Retinal pigment epithelial cell (primary cell): ENCODE measurements around the gene RBMX.

Experiments
- DNase-seq: peaks from one replicate; pipeline ENCODE4 v3.0.0-alpha.2; 2010; ENCODE audit warnings: low read depth
- H3K4me3 ChIP-seq: 2 replicates; pipeline ENCODE4 v1.5.1; 2011; ENCODE audit warnings: mild to moderate bottlenecking, low read length, control low read depth, moderate library complexity
- TF ChIP-seq, protein P1 (sequence below): conservative IDR thresholded peaks from 2 replicates; pipeline ENCODE4 v1.5.1; 2011; ENCODE audit warnings: low read depth, low read length, control low read depth, inconsistent platforms

Gene RBMX

DNA sequence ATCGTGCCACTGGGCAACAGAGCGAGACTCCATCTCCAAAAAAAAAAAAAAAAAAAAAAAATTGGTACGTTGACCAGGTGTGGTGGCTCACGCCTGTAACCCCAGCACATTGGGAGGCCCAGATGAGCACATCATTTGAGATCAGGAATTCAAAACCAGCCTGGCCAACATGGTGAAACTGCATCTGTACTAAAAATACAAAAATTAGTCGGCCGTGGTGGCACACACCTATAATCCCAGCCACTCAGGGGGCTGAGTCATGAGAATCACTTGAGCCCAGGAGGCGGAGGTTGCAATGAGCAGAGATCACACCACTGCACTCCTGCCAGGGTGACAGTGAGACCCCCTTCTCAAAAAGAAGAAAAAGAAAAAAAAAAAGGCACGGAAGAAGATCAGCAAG lies 24.5 kb downstream of the RBMX start:
- TF ChIP-seq, protein P1, sequence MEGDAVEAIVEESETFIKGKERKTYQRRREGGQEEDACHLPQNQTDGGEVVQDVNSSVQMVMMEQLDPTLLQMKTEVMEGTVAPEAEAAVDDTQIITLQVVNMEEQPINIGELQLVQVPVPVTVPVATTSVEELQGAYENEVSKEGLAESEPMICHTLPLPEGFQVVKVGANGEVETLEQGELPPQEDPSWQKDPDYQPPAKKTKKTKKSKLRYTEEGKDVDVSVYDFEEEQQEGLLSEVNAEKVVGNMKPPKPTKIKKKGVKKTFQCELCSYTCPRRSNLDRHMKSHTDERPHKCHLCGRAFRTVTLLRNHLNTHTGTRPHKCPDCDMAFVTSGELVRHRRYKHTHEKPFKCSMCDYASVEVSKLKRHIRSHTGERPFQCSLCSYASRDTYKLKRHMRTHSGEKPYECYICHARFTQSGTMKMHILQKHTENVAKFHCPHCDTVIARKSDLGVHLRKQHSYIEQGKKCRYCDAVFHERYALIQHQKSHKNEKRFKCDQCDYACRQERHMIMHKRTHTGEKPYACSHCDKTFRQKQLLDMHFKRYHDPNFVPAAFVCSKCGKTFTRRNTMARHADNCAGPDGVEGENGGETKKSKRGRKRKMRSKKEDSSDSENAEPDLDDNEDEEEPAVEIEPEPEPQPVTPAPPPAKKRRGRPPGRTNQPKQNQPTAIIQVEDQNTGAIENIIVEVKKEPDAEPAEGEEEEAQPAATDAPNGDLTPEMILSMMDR = no peak
- no peak overlapping the region for H3K4me3 ChIP-seq
- no peak for DNase-seq

- TF ChIP-seq, protein P1 = no peak
- no peak overlapping the region for H3K4me3 ChIP-seq
- no peak for DNase-seq
These were observed 29.0 kb downstream of the RBMX start for GRCh38 chrX:136851526-136851925.

- no peak overlapping the region for H3K4me3 ChIP-seq
- TF ChIP-seq, protein P1 = no peak
- DNase-seq = no peak
These were observed 29.9 kb downstream of the RBMX start for GRCh38 chrX:136850441-136851175.

DNA sequence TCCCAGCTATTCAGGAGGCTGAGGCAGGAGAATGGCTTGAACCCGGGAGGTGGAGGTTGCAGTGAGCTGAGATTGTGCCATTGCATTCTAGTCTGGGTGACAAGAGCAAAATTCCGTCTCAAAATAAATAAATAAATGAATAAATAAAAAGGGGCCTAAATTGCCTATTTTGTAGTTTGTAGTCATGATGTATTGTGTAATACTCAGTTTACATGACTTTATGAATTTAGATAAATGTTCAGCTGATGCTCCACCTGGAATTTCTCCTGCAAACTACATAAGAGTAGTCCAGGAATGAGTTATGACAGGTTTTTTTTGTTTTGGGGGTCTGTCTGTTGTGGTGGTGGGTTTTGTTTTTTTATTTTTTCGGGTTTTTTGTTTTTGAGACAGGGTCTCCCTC lies 31.1 kb downstream of the RBMX start:
- TF ChIP-seq, protein P1 = no peak
- DNase-seq = no peak
- H3K4me3 ChIP-seq = no peak overlapping the region

DNA sequence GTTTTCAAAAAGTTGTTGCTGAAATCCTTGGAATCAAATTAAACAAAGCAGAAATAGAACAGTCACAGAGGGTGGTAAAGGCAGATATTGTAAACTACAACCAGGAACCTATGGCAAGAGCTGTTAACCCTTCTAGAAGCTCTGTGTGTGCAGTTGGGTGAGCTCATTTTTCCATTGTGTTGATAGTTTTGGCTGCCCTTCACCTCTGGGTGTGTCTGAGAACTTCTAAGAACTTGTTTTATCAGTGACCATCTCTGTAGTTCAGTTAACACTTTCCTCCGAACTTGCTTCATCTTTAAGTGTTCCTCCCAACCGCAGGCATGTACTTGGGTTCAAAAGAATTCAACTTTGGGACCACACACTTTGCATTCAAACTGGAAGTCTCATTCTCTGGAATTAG lies 32.7 kb downstream of the RBMX start:
- H3K4me3 ChIP-seq = no peak overlapping the region
- TF ChIP-seq, protein P1 = no peak
- DNase-seq = no peak

GRCh38 chrX:136839196-136839595 lies 41.3 kb downstream of the RBMX start:
- TF ChIP-seq, protein P1 = no peak
- no peak for DNase-seq
- no peak overlapping the region for H3K4me3 ChIP-seq

DNA sequence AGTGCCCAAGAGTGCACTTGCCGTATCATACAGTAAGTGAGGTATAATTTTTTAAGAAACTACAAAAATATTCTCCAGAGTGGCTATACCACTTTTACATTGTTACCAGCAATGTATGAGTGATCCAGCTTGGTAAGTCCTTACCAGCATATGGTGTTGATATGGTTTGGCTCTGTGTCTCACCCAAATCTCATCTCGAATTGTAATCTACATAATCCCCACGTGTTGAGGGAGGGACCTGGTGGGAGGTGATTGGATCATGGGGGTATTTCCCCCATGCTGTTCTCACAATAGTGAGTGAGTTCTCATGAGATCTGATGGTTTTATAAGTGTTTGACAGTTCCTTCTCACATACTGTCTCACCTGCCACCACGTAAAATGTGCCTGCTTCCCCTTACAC lies 44.8 kb downstream of the RBMX start:
- TF ChIP-seq, protein P1 = no peak
- no peak overlapping the region for H3K4me3 ChIP-seq
- DNase-seq = no peak
